Naive B cell (primary cell): Measurements from ENCODE around the gene L3MBTL4. TPM values are rescaled to one million over a fixed set of nuclear protein-coding genes. Genes with fewer than 3 reads are reported as not detected.
A peak's percentile ranks its signal among the peaks of the same experiment; 100 is the strongest.
"Not testable (repeated sequence)": the region's sequence is repeated elsewhere in the genome, so short reads cannot be mapped to it uniquely, and the experiment has no call there.

Source experiments
- ATAC-seq, 2 donors: fragments of 150-1000 bp; cut with Tn5 transposase; 2 replicates each; pipeline ENCODE4 v1.10.0; 2021; ENCODE audit warnings: low read depth in 2 of 2, mild to moderate bottlenecking in 2 of 2, moderate library complexity in 2 of 2
- DNase-seq: peaks from one replicate; pipeline ENCODE4 v3.0.0; 2022
- H3K27ac Mint-ChIP-seq, 6 donors: one replicate each; pipeline ENCODE4 v1.8.0; 2020 to 2022; ENCODE audit warnings: mild to moderate bottlenecking in 6 of 6, mixed read lengths in 6 of 6, moderate library complexity in 5 of 6, inconsistent platforms in 2 of 6
- H3K27me3 Mint-ChIP-seq, 3 donors: one replicate each; pipeline ENCODE4 v1.8.0; 2021 to 2022; ENCODE audit warnings: mixed read lengths in 3 of 3, mild to moderate bottlenecking in 1 of 3
- H3K36me3 Mint-ChIP-seq, 2 donors: one replicate each; pipeline ENCODE4 v1.8.0; 2020 to 2022; ENCODE audit warnings: mixed read lengths in 2 of 2, inconsistent platforms in 1 of 2, mild to moderate bottlenecking in 1 of 2
- H3K4me1 Mint-ChIP-seq, 3 donors: one replicate each; pipeline ENCODE4 v1.8.0; 2020 to 2022; ENCODE audit warnings: mixed read lengths in 3 of 3, inconsistent platforms in 1 of 3, mild to moderate bottlenecking in 1 of 3, moderate library complexity in 1 of 3
- H3K4me3 Mint-ChIP-seq, 8 donors: one replicate each; pipeline ENCODE4 v1.8.0; 2020 to 2022; ENCODE audit warnings: mild to moderate bottlenecking in 8 of 8, mixed read lengths in 8 of 8, moderate library complexity in 8 of 8, inconsistent platforms in 2 of 8
- H3K9me3 Mint-ChIP-seq, 7 donors: one replicate each; pipeline ENCODE4 v1.8.0; 2020 to 2022; ENCODE audit warnings: mixed read lengths in 7 of 7, mild to moderate bottlenecking in 5 of 7, inconsistent platforms in 2 of 7, moderate library complexity in 1 of 7
- polyA plus RNA-seq, 6 donors: library from polyadenylated mRNA; unstranded; fragments of 300-500 nt; fragmentation: Illumina TruSeq; gene quantifications; one replicate each; pipeline ENCODE4 v1.2.3, GENCODE V29; 2021; ENCODE audit warnings: low read depth in 6 of 6

The L3MBTL4 gene
- polyA plus RNA-seq, 6 donors from 2014 or later = 2.7 to 12.5 (median 6.2) TPM

GRCh38 chr18:6145645-6146306, 268.9 kb downstream of the L3MBTL4 start:
- peaks cover 16 to 24% of the 10 kb centered on the region in 2 donors for H3K36me3 Mint-ChIP-seq

GRCh38 chr18:6139007-6139406, 275.7 kb downstream of the L3MBTL4 start:
- no peak overlapping the region for H3K4me3 Mint-ChIP-seq
- H3K9me3 Mint-ChIP-seq = peaks cover 2 to 22% (median 14%) of the 10 kb centered on the region in 7 donors
- DNase-seq (no peak), ATAC-seq (no peak)
- H3K4me1 Mint-ChIP-seq = no peaks in the 10 kb centered on the region
- no peak overlapping the region for H3K27ac Mint-ChIP-seq
- no peaks in the 10 kb centered on the region for H3K27me3 Mint-ChIP-seq
- peaks cover 27 to 37% of the 10 kb centered on the region in 2 donors for H3K36me3 Mint-ChIP-seq

More at GRCh38 chr18:6145645-6146306, 268.9 kb downstream of the L3MBTL4 start:
- Mint-ChIP-seq H3K4me3 (no peak overlapping the region), H3K27ac (peak overlapping the region in 1 of 6 donors; percentile 9), H3K27me3 (no peaks in the 10 kb centered on the region), H3K9me3 (peaks cover 0 to 8% (median 5%) of the 10 kb centered on the region in 7 donors), H3K4me1 (no peaks in the 10 kb centered on the region)
- no peak for ATAC-seq
- DNase-seq = no peak

- H3K4me3 Mint-ChIP-seq, H3K27me3 Mint-ChIP-seq, H3K4me1 Mint-ChIP-seq, ATAC-seq, H3K27ac Mint-ChIP-seq, DNase-seq: not testable (repeated sequence)
- Mint-ChIP-seq H3K9me3 (peaks cover 4 to 22% (median 14%) of the 10 kb centered on the region in 7 donors), H3K36me3 (peaks cover 35 to 44% of the 10 kb centered on the region in 2 donors)
These were observed 278.8 kb downstream of the L3MBTL4 start for GRCh38 chr18:6135901-6136300.

- H3K27ac Mint-ChIP-seq, H3K4me3 Mint-ChIP-seq, H3K27me3 Mint-ChIP-seq, ATAC-seq, H3K4me1 Mint-ChIP-seq, DNase-seq: not testable (repeated sequence)
- Mint-ChIP-seq H3K9me3 (peaks cover 4 to 22% (median 14%) of the 10 kb centered on the region in 7 donors), H3K36me3 (peaks cover 35 to 44% of the 10 kb centered on the region in 2 donors)
These were observed 279.7 kb downstream of the L3MBTL4 start for GRCh38 chr18:6135029-6135428.

GRCh38 chr18:6132751-6133368, 281.9 kb downstream of the L3MBTL4 start:
- DNase-seq (no peak), ATAC-seq (no peak)
- no peaks in the 10 kb centered on the region for H3K27me3 Mint-ChIP-seq
- peaks cover 4 to 22% (median 13%) of the 10 kb centered on the region in 7 donors for H3K9me3 Mint-ChIP-seq
- H3K27ac Mint-ChIP-seq = no peak overlapping the region
- H3K4me3 Mint-ChIP-seq = no peak overlapping the region
- no peaks in the 10 kb centered on the region for H3K4me1 Mint-ChIP-seq
- peaks cover 46 to 51% of the 10 kb centered on the region in 2 donors for H3K36me3 Mint-ChIP-seq

- Mint-ChIP-seq H3K9me3 (peaks cover 2 to 22% (median 12%) of the 10 kb centered on the region in 7 donors), H3K4me3 (no peak overlapping the region), H3K27me3 (no peaks in the 10 kb centered on the region), H3K4me1 (no peaks in the 10 kb centered on the region), H3K27ac (no peak overlapping the region), H3K36me3 (peaks cover 20 to 25% of the 10 kb centered on the region in 2 donors)
- DNase-seq = no peak
- no peak for ATAC-seq
These were observed 293.9 kb downstream of the L3MBTL4 start for GRCh38 chr18:6120820-6121279.

GRCh38 chr18:6119761-6120160, 294.9 kb downstream of the L3MBTL4 start:
- no peak overlapping the region for H3K4me3 Mint-ChIP-seq
- peaks cover 21 to 26% of the 10 kb centered on the region in 2 donors for H3K36me3 Mint-ChIP-seq
- ATAC-seq (no peak), DNase-seq (no peak)
- no peak overlapping the region for H3K27ac Mint-ChIP-seq
- H3K27me3 Mint-ChIP-seq = no peaks in the 10 kb centered on the region
- peaks cover 0 to 1% (median under 1%) of the 10 kb centered on the region in 3 donors for H3K4me1 Mint-ChIP-seq
- H3K9me3 Mint-ChIP-seq = peaks cover 9 to 16% (median 9%) of the 10 kb centered on the region in 7 donors

GRCh38 chr18:6118080-6118479, 296.6 kb downstream of the L3MBTL4 start:
- DNase-seq = no peak
- no peak for ATAC-seq
- Mint-ChIP-seq H3K27me3 (no peaks in the 10 kb centered on the region), H3K9me3 (peaks cover 0 to 12% (median 1%) of the 10 kb centered on the region in 7 donors), H3K4me1 (peaks cover 0 to 5% (median 4%) of the 10 kb centered on the region in 3 donors), H3K36me3 (peaks cover 10 to 13% of the 10 kb centered on the region in 2 donors), H3K27ac (peak overlapping the region in 1 of 6 donors; percentile 33), H3K4me3 (no peak overlapping the region)

- Mint-ChIP-seq H3K27me3 (no peaks in the 10 kb centered on the region), H3K36me3 (peaks cover 12 to 16% of the 10 kb centered on the region in 2 donors), H3K27ac (peak overlapping the region in 1 of 6 donors; percentile 40), H3K9me3 (peaks cover 0 to 12% (median 0%) of the 10 kb centered on the region in 7 donors), H3K4me1 (peaks cover 0 to 5% (median 4%) of the 10 kb centered on the region in 3 donors), H3K4me3 (no peak overlapping the region)
- ATAC-seq (no peak), DNase-seq (no peak)
These were observed 299.0 kb downstream of the L3MBTL4 start for GRCh38 chr18:6115710-6116109.

GRCh38 chr18:6113650-6114049, 301.1 kb downstream of the L3MBTL4 start:
- Mint-ChIP-seq H3K27me3 (no peaks in the 10 kb centered on the region), H3K9me3 (peaks cover 0 to 16% (median 0%) of the 10 kb centered on the region in 7 donors), H3K4me3 (no peak overlapping the region), H3K4me1 (peaks cover 0 to 5% (median 4%) of the 10 kb centered on the region in 3 donors), H3K27ac (no peak overlapping the region), H3K36me3 (peaks cover 12 to 20% of the 10 kb centered on the region in 2 donors)
- DNase-seq (no peak), ATAC-seq (no peak)

GRCh38 chr18:6111726-6112125, 303.0 kb downstream of the L3MBTL4 start:
- H3K4me1 Mint-ChIP-seq = peaks cover 0 to 5% (median 4%) of the 10 kb centered on the region in 3 donors
- DNase-seq (no peak), ATAC-seq (no peak)
- no peak overlapping the region for H3K27ac Mint-ChIP-seq
- H3K4me3 Mint-ChIP-seq = no peak overlapping the region
- H3K36me3 Mint-ChIP-seq = peaks cover 12 to 20% of the 10 kb centered on the region in 2 donors
- H3K27me3 Mint-ChIP-seq = no peaks in the 10 kb centered on the region
- H3K9me3 Mint-ChIP-seq = peaks cover 0 to 16% (median 0%) of the 10 kb centered on the region in 7 donors

GRCh38 chr18:6109743-6110142, 305.0 kb downstream of the L3MBTL4 start:
- H3K27me3 Mint-ChIP-seq = no peaks in the 10 kb centered on the region
- H3K27ac Mint-ChIP-seq = no peak overlapping the region
- no peak overlapping the region for H3K4me3 Mint-ChIP-seq
- ATAC-seq (no peak), DNase-seq (no peak)
- peaks cover 0 to 3% (median 3%) of the 10 kb centered on the region in 3 donors for H3K4me1 Mint-ChIP-seq
- H3K9me3 Mint-ChIP-seq = peaks cover 0 to 7% (median 0%) of the 10 kb centered on the region in 7 donors
- peaks cover 3 to 14% of the 10 kb centered on the region in 2 donors for H3K36me3 Mint-ChIP-seq

GRCh38 chr18:6107794-6108193, 306.9 kb downstream of the L3MBTL4 start:
- Mint-ChIP-seq H3K36me3 (peaks cover 0 to 10% of the 10 kb centered on the region in 2 donors), H3K9me3 (peaks cover 0 to 4% (median 0%) of the 10 kb centered on the region in 7 donors), H3K27me3 (no peaks in the 10 kb centered on the region), H3K27ac (no peak overlapping the region), H3K4me3 (no peak overlapping the region), H3K4me1 (no peaks in the 10 kb centered on the region)
- ATAC-seq (no peak), DNase-seq (no peak)
